ENCODE results near the gene RGL2.

DNA sequence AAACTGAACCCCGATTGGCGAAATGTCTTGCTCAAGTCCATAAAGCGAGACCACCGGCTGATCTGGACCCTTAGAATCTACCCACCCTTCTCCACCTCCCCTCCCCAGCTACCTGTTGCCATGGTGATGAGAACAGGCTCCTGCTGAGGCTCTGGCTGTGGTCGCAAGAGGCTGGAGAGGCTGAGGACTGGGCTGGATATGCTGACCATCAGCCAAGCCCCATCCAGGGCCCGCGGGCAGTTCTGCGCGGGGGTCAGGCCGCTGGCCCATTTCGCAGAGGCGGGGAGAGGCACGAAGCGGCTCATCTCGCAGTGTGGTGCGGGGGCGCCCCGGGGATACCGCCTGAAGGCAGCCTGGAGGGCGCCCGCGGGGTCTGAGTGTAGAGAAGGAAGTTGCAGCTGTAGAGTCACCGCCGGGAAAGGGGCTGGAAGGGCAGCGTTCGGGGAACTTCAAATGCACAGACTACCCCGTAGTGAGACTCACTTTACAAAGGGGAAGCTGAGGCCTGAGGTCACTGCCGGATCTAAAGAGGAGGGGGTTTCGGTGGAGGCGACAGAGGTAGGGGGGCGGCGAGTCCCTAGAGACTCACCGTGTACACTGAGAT, 14.5 kb upstream of the RGL2 start:
- TF ChIP-seq, protein P1, sequence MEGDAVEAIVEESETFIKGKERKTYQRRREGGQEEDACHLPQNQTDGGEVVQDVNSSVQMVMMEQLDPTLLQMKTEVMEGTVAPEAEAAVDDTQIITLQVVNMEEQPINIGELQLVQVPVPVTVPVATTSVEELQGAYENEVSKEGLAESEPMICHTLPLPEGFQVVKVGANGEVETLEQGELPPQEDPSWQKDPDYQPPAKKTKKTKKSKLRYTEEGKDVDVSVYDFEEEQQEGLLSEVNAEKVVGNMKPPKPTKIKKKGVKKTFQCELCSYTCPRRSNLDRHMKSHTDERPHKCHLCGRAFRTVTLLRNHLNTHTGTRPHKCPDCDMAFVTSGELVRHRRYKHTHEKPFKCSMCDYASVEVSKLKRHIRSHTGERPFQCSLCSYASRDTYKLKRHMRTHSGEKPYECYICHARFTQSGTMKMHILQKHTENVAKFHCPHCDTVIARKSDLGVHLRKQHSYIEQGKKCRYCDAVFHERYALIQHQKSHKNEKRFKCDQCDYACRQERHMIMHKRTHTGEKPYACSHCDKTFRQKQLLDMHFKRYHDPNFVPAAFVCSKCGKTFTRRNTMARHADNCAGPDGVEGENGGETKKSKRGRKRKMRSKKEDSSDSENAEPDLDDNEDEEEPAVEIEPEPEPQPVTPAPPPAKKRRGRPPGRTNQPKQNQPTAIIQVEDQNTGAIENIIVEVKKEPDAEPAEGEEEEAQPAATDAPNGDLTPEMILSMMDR (IDR thresholded peaks at IDR 0.05; ENCODE audit: low read depth, low read length, poor library complexity, severe bottlenecking) = peak; percentile 40
- TF ChIP-seq EZH2phosphoT487 (IDR thresholded peaks at IDR 0.05; ENCODE audit: borderline replicate concordance, low read length) = no peak; the same call in 1 of the 2 replicates

All from DOHH2 (cell line).